T-helper 17 cell (primary cell): ENCODE results near the gene HILPDA. TPM values are rescaled to one million over a fixed set of nuclear protein-coding genes. Genes with fewer than 3 reads are reported as not detected.

Experiments
- ATAC-seq: fragments of 150-1000 bp; cut with Tn5 transposase; 2 replicates; pipeline ENCODE4 v1.10.0; 2021; ENCODE audit warnings: mild to moderate bottlenecking, moderate library complexity
- DNase-seq, 3 donors: peaks; one replicate each; pipeline versions ENCODE4 v3.0.0 to v3.0.0-alpha.2; 2020 to 2021
- H3K9me3 ChIP-seq: one replicate; pipeline ENCODE4 v1.7.0; 2013; ENCODE audit warnings: low read length, mild to moderate bottlenecking; ENCODE audit not compliant: control insufficient read depth, poor library complexity, severe bottlenecking
- H3K27ac Mint-ChIP-seq: one replicate; pipeline ENCODE4 v1.8.0; 2022; ENCODE audit warnings: mild to moderate bottlenecking, moderate library complexity, mixed read lengths
- H3K27me3 Mint-ChIP-seq: one replicate; pipeline ENCODE4 v1.8.0; 2022; ENCODE audit warnings: mixed read lengths
- H3K36me3 Mint-ChIP-seq: one replicate; pipeline ENCODE4 v1.8.0; 2022; ENCODE audit warnings: low read depth, mixed read lengths
- H3K4me1 Mint-ChIP-seq: one replicate; pipeline ENCODE4 v1.8.0; 2022; ENCODE audit warnings: mild to moderate bottlenecking, mixed read lengths
- H3K4me3 Mint-ChIP-seq: one replicate; pipeline ENCODE4 v1.8.0; 2022; ENCODE audit warnings: mild to moderate bottlenecking, moderate library complexity, mixed read lengths
- total RNA-seq, 4 donors: library from RNA in 2 of 4; stranded (reverse) in 2 of 4; gene quantifications; one replicate each; pipeline ENCODE4 v1.2.3 and lab custom pipeline; 2022 to 2026

Gene HILPDA
- total RNA-seq, 2 donors from 2014 or later = 0.96 to 1.1 TPM

DNA sequence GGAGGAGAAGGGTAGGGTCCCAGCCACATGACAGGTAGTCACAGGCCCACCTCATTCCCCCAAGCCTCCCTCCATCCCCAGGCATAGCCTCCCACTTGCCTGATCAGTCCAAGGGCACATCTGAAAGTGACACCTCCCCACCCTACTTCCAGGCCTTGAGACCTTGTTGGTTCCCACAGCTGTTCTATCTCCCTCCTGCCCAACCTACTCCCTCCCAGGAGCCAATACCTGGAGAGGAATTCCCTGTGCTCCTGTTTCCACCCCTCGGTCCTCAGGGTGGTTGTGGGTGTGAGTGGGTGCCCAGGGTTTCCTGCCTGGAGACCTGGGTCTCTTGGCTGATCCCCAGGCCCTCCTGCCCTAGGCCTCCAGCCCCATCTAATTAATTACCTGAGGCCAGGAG, 34.3 kb upstream of the HILPDA start:
- no peak overlapping the region for H3K4me3 Mint-ChIP-seq
- no peak for ATAC-seq
- peaks cover 3% of the 10 kb centered on the region for H3K36me3 Mint-ChIP-seq
- peaks cover 8% of the 10 kb centered on the region for H3K4me1 Mint-ChIP-seq
- peaks cover 13% of the 10 kb centered on the region for H3K27me3 Mint-ChIP-seq
- DNase-seq = no peak
- H3K9me3 ChIP-seq = no peaks in the 10 kb centered on the region
- no peak overlapping the region for H3K27ac Mint-ChIP-seq

DNA sequence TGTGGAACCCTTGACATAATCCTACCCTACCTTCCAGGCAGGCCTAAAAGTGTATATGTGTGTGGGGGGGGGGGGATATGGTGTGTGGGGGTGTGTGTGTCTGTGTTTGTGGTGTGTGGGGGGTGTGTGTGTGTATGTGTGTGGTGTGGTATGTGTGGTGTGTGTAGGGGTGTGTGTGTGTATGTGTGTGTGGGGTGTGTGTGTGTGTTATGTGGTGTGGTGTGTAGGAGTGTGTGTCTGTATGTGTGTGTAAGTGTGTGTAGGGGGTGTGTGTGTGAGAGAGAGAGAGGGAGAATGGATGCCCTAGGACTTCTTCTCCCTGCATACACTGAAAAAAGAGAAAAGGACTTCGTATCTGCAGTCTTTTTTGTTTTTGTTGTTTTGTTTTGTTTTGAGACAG, 33.6 kb upstream of the HILPDA start:
- ATAC-seq (no peak), DNase-seq (no peak)
- H3K36me3 Mint-ChIP-seq = peaks cover 3% of the 10 kb centered on the region
- peaks cover 8% of the 10 kb centered on the region for H3K4me1 Mint-ChIP-seq
- no peak overlapping the region for H3K4me3 Mint-ChIP-seq
- peaks cover 13% of the 10 kb centered on the region for H3K27me3 Mint-ChIP-seq
- H3K9me3 ChIP-seq = no peaks in the 10 kb centered on the region
- peak overlapping the region; percentile 43 for H3K27ac Mint-ChIP-seq

GRCh38 chr7:128422842-128423241, 32.8 kb upstream of the HILPDA start:
- ATAC-seq = no peak
- H3K9me3 ChIP-seq = no peaks in the 10 kb centered on the region
- peaks cover 3% of the 10 kb centered on the region for H3K36me3 Mint-ChIP-seq
- DNase-seq = no peak
- no peak overlapping the region for H3K4me3 Mint-ChIP-seq
- H3K27me3 Mint-ChIP-seq = peaks cover 13% of the 10 kb centered on the region
- H3K27ac Mint-ChIP-seq = no peak overlapping the region
- peaks cover 10% of the 10 kb centered on the region for H3K4me1 Mint-ChIP-seq

GRCh38 chr7:128424686-128425275, 30.9 kb upstream of the HILPDA start:
- Mint-ChIP-seq H3K4me3 (no peak overlapping the region), H3K36me3 (peaks cover 2% of the 10 kb centered on the region), H3K4me1 (peaks cover 7% of the 10 kb centered on the region), H3K27me3 (peaks cover 14% of the 10 kb centered on the region), H3K27ac (no peak overlapping the region)
- peaks cover 4% of the 10 kb centered on the region for H3K9me3 ChIP-seq
- DNase-seq = no peak
- ATAC-seq = no peak

DNA sequence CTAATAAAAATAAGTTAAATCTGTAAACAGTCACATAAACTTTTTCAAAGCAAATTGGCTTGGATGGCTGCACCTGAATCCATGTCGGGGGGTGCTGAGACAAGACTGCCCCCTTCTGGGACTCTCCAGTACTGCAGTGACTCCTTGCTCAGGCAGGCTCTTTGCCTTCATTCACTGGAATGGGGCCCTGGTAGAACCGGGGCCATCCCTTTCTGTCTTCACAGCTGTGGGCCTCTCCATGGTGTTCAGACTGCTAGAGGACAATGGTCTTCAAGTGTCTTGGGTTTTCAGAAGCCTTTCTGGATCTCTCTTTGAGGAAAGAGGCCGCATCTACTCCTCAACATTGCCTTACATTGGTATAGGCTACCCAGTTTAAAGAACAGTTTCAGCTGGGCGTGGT, 29.8 kb upstream of the HILPDA start:
- peaks cover 4% of the 10 kb centered on the region for H3K9me3 ChIP-seq
- Mint-ChIP-seq H3K4me1 (peaks cover 7% of the 10 kb centered on the region), H3K27ac (no peak overlapping the region), H3K27me3 (peaks cover 21% of the 10 kb centered on the region), H3K36me3 (peaks cover 2% of the 10 kb centered on the region), H3K4me3 (no peak overlapping the region)
- DNase-seq = peak; percentile 60 to 81 (median 66)
- peak; percentile 93 for ATAC-seq

GRCh38 chr7:128427289-128427891, 28.3 kb upstream of the HILPDA start:
- Mint-ChIP-seq H3K4me1 (peaks cover 6% of the 10 kb centered on the region), H3K4me3 (no peak overlapping the region), H3K36me3 (peaks cover 2% of the 10 kb centered on the region), H3K27ac (no peak overlapping the region), H3K27me3 (peaks cover 21% of the 10 kb centered on the region)
- ATAC-seq (peak; percentile 71), DNase-seq (no peak)
- peaks cover 4% of the 10 kb centered on the region for H3K9me3 ChIP-seq

DNA sequence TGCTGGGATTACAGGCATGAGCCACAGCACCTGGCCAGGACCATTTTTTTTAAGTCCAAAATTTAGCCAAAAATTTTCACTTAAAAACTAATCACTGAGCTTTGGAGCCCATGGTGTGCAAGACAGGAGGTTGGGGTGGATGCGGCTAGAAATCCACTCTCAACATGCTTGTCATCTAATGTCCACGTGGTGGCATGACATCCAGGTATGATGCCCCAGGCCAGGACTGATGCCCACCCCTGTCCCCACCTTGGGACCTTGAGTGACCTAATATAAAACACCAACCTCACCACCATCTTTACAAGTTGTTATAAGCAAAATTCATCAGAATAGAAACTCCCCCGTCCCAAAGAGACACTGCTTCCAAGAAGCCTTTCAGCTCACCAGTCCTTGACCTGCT, 25.5 kb upstream of the HILPDA start:
- ATAC-seq = no peak
- peaks cover 6% of the 10 kb centered on the region for H3K4me1 Mint-ChIP-seq
- peaks cover 4% of the 10 kb centered on the region for H3K9me3 ChIP-seq
- no peak overlapping the region for H3K4me3 Mint-ChIP-seq
- peaks cover 2% of the 10 kb centered on the region for H3K36me3 Mint-ChIP-seq
- H3K27me3 Mint-ChIP-seq = peaks cover 21% of the 10 kb centered on the region
- no peak for DNase-seq
- no peak overlapping the region for H3K27ac Mint-ChIP-seq

DNA sequence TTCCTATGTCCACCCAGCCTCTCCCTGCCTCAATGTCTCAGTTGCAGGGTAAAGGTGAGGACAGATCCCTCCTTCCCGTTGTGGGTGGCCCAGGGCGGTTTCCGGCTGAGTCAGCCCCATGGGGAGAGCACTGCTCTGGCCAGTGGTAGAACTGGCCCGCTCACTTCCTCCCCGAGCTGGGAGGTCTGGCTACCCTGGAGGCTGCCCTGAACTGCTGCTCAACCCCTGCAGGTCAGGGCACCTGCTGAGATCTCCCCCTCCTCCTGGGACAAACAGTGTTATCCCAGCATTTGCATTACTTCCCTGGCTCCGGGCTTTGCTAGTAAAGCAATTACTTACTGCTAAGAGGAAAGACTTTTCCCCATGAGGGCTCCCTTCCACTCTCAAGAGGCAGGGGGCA, 24.5 kb upstream of the HILPDA start:
- H3K9me3 ChIP-seq = peaks cover 4% of the 10 kb centered on the region
- DNase-seq (no peak), ATAC-seq (no peak)
- H3K27me3 Mint-ChIP-seq = peaks cover 21% of the 10 kb centered on the region
- peaks cover 6% of the 10 kb centered on the region for H3K4me1 Mint-ChIP-seq
- H3K4me3 Mint-ChIP-seq = no peak overlapping the region
- peaks cover 2% of the 10 kb centered on the region for H3K36me3 Mint-ChIP-seq
- no peak overlapping the region for H3K27ac Mint-ChIP-seq

GRCh38 chr7:128431754-128432153, 23.9 kb upstream of the HILPDA start:
- no peak for DNase-seq
- Mint-ChIP-seq H3K4me3 (no peak overlapping the region), H3K27me3 (peaks cover 21% of the 10 kb centered on the region), H3K36me3 (peaks cover 2% of the 10 kb centered on the region), H3K4me1 (peaks cover 6% of the 10 kb centered on the region), H3K27ac (no peak overlapping the region)
- no peak for ATAC-seq
- H3K9me3 ChIP-seq = peaks cover 4% of the 10 kb centered on the region

- Mint-ChIP-seq H3K4me3 (no peak overlapping the region), H3K27ac (no peak overlapping the region), H3K4me1 (no peaks in the 10 kb centered on the region), H3K27me3 (peaks cover 7% of the 10 kb centered on the region), H3K36me3 (no peaks in the 10 kb centered on the region)
- DNase-seq (no peak), ATAC-seq (no peak)
- no peaks in the 10 kb centered on the region for H3K9me3 ChIP-seq
These were observed 21.0 kb upstream of the HILPDA start for GRCh38 chr7:128434413-128435326.

- Mint-ChIP-seq H3K27me3 (peaks cover 5% of the 10 kb centered on the region), H3K27ac (no peak overlapping the region), H3K36me3 (no peaks in the 10 kb centered on the region), H3K4me1 (no peaks in the 10 kb centered on the region), H3K4me3 (no peak overlapping the region)
- no peak for ATAC-seq
- H3K9me3 ChIP-seq = no peaks in the 10 kb centered on the region
- DNase-seq = no peak
These were observed 20.4 kb upstream of the HILPDA start for GRCh38 chr7:128435327-128435686.

DNA sequence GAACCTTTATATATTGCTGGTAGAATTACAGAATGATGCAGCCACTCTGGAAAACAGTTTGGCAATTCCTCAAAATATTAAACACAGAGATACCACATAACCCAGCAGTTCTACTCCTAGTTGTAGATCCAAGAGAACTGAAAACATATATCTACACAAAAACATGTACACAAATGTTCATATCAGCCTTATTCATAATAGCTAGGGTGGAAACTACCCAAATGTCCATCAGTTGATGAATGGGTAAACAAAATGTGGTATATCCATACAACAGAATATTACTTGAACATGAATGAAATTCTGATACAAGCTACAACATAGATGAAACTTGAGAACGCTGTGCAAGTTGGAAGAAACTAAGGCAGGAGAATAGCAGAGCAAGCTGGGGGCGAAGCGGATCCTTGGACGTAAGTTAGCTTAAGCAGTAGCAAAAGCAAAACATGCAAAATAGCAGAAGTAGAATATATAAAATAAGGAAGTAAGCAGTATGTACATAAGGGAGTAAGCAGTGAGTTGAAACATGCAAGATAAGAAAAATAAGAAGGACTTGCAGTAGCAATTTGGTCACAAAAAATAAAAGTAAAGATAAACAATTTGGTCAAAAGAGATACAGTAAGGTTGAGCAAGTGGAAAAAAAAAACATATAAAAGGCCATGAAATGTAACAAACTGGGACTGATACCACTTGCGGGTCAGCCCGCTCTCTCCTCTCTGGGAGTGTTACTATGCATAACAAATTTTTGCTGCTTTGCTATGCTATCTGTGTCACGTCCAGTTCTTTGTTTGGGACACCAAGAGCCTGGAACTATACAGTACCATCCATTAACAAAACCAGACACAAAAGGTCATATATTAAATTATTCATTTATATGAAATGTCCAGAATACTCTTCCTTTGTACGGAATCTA, 18.0 kb upstream of the HILPDA start:
- ATAC-seq (peak; percentile 59), DNase-seq (no peak)
- no peaks in the 10 kb centered on the region for H3K9me3 ChIP-seq
- Mint-ChIP-seq H3K36me3 (no peaks in the 10 kb centered on the region), H3K27ac (no peak overlapping the region), H3K4me3 (no peak overlapping the region), H3K27me3 (no peaks in the 10 kb centered on the region), H3K4me1 (no peaks in the 10 kb centered on the region)

GRCh38 chr7:128442356-128442755, 13.3 kb upstream of the HILPDA start:
- Mint-ChIP-seq H3K27me3 (no peaks in the 10 kb centered on the region), H3K4me3 (no peak overlapping the region), H3K27ac (no peak overlapping the region), H3K36me3 (no peaks in the 10 kb centered on the region), H3K4me1 (peaks cover 3% of the 10 kb centered on the region)
- DNase-seq (no peak), ATAC-seq (no peak)
- H3K9me3 ChIP-seq = no peaks in the 10 kb centered on the region
